Liver (tissue), 9 donors: ENCODE measurements around the gene ADAMTS3. TPM values are rescaled to one million over a fixed set of nuclear protein-coding genes. Genes with fewer than 3 reads are reported as not detected.
A peak's percentile ranks its signal among the peaks of the same experiment; 100 is the strongest.

Experiments
- DNase-seq: peaks from one replicate; pipeline ENCODE4 v3.0.0-alpha.2; 2017; ENCODE audit warnings: low spot score
- H3K27ac ChIP-seq, 2 donors: one replicate each; pipeline ENCODE4 v1.7.0; 2013; ENCODE audit warnings: inconsistent platforms in 2 of 2, low read length in 2 of 2, control low read depth in 1 of 2, low read depth in 1 of 2, mild to moderate bottlenecking in 1 of 2
- H3K27me3 ChIP-seq, 4 donors: one replicate each; pipeline versions ENCODE4 v1.6.1 to v1.7.0; 2013; ENCODE audit warnings: low read length in 3 of 4, inconsistent platforms in 1 of 4, mild to moderate bottlenecking in 1 of 4, moderate library complexity in 1 of 4; ENCODE audit not compliant: control insufficient read depth in 4 of 4, insufficient read depth in 4 of 4
- H3K36me3 ChIP-seq, 4 donors: one replicate each; pipeline versions ENCODE4 v1.6.1 to v1.7.0; 2013; ENCODE audit warnings: low read length in 3 of 4, mild to moderate bottlenecking in 3 of 4, low read depth in 1 of 4, moderate library complexity in 1 of 4; ENCODE audit not compliant: control insufficient read depth in 4 of 4, insufficient read depth in 3 of 4
- H3K4me1 ChIP-seq, 4 donors: one replicate each; pipeline versions ENCODE4 v1.6.1 to v1.7.0; 2013; ENCODE audit warnings: low read length in 3 of 4, mild to moderate bottlenecking in 3 of 4, moderate library complexity in 1 of 4; ENCODE audit not compliant: control insufficient read depth in 4 of 4, insufficient read depth in 4 of 4
- H3K4me3 ChIP-seq, 3 donors: one replicate each; pipeline versions ENCODE4 v1.6.1 to v1.7.0; 2013; ENCODE audit warnings: low read length in 3 of 3, control low read depth in 1 of 3, low read depth in 1 of 3, mild to moderate bottlenecking in 1 of 3
- H3K9ac ChIP-seq, 2 donors: one replicate each; pipeline ENCODE4 v1.7.0; 2013; ENCODE audit warnings: low read length in 2 of 2, mild to moderate bottlenecking in 2 of 2, moderate library complexity in 2 of 2, control low read depth in 1 of 2, low read depth in 1 of 2
- H3K9me3 ChIP-seq, 4 donors: one replicate each; pipeline versions ENCODE4 v1.6.1 to v1.7.0; 2013; ENCODE audit warnings: low read length in 3 of 4; ENCODE audit not compliant: control insufficient read depth in 4 of 4
- GABPA ChIP-seq, 2 donors: IDR thresholded peaks in 1 of 2; conservative IDR thresholded peaks in 1 of 2; 2 replicates each; pipeline ENCODE4 v1.6.1; 2016; ENCODE audit warnings: antibody characterized with exemption in 2 of 2, mild to moderate bottlenecking in 1 of 2, moderate library complexity in 1 of 2
- JUND ChIP-seq, 2 donors: IDR thresholded peaks; 2 replicates each; pipeline ENCODE4 v1.6.1; 2016; ENCODE audit warnings: antibody characterized with exemption in 2 of 2
- NR2F2 ChIP-seq: IDR thresholded peaks from 2 replicates; pipeline ENCODE4 v1.6.1; 2016; ENCODE audit warnings: antibody characterized with exemption
- RAD21 ChIP-seq, 2 donors: IDR thresholded peaks; 2 replicates each; pipeline ENCODE4 v1.6.1; 2016; ENCODE audit warnings: antibody characterized with exemption in 2 of 2, mild to moderate bottlenecking in 2 of 2
- SP1 ChIP-seq: IDR thresholded peaks from 2 replicates; pipeline ENCODE4 v1.6.1; 2018; ENCODE audit warnings: antibody characterized with exemption, mild to moderate bottlenecking
- ZBTB33 ChIP-seq: IDR thresholded peaks from 2 replicates; pipeline ENCODE4 v1.6.1; 2016; ENCODE audit warnings: antibody characterized with exemption
- WGBS: extraction: QIAGEN DNeasy Blood & Tissue Kit; methylation state at CpG from one replicate; pipeline ENCODE4 v1.1.7; 2013; 5-methylcytosine and 5-hydroxymethylcytosine counted together
- polyA plus RNA-seq, 2 donors: library from polyadenylated mRNA; stranded (reverse) in 1 of 2; unstranded in 1 of 2; fragments of 200-250 nt in 1 of 2; fragments of >200 nt in 1 of 2; fragmentation: Nextera tagmentation in 1 of 2; extraction: Ambion mirVana in 1 of 2; gene quantifications; one replicate each; pipeline versions ENCODE4 v1.2.1 to v1.2.3, GENCODE V29; 2013 to 2015
- total RNA-seq, 2 donors: library from RNA; depleted of rRNA; stranded (reverse); fragments of >200 nt; gene quantifications; one replicate each; pipeline ENCODE4 v1.2.3, GENCODE V29; 2014
- TF ChIP-seq, protein P1 (sequence below): IDR thresholded peaks from 2 replicates; pipeline ENCODE4 v1.6.1; 2016; ENCODE audit warnings: antibody characterized with exemption, mild to moderate bottlenecking
- donor health status: healthy.
- donor health status: healthy.
- donor health status: healthy.
- donor health status: healthy.
- donor health status: healthy.

The ADAMTS3 gene
- total and polyA plus RNA-seq, 4 donors: 0.12 to 1.9 (median 0.25) TPM; not detected in 1

- Histone ChIP-seq H3K36me3 (no peaks in the 10 kb centered on the region), H3K27me3 (peaks cover 0 to 3% (median 0%) of the 10 kb centered on the region in 4 donors), H3K27ac (no peak overlapping the region), H3K9ac (no peak overlapping the region), H3K4me1 (no peaks in the 10 kb centered on the region), H3K4me3 (no peak overlapping the region), H3K9me3 (no peaks in the 10 kb centered on the region)
- TF ChIP-seq JUND (IDR thresholded peaks at IDR 0.05) (no peak), RAD21 (IDR thresholded peaks at IDR 0.05) (peak; percentile 42 to 64)
- no peak for DNase-seq
- WGBS: 74% methylated on average over 1 of the region's 1 CpG
These were observed 282.8 kb downstream of the ADAMTS3 start for GRCh38 chr4:72286185-72286584.

- H3K27ac ChIP-seq: no peak overlapping the region
- no peaks in the 10 kb centered on the region for H3K36me3 ChIP-seq
- no peak overlapping the region for H3K9ac ChIP-seq
- WGBS: 91% methylated on average over 3 of the region's 3 CpGs
- H3K9me3 ChIP-seq: no peaks in the 10 kb centered on the region
- DNase-seq: no peak
- H3K4me1 ChIP-seq: no peaks in the 10 kb centered on the region
- H3K27me3 ChIP-seq: peaks cover 0 to 3% (median 0%) of the 10 kb centered on the region in 4 donors
- TF ChIP-seq NR2F2 (no peak), GABPA (IDR thresholded peaks at IDR 0.05 in 1 of 2, conservative IDR thresholded peaks at IDR 0.05 in 1 of 2) (no peak), JUND (IDR thresholded peaks at IDR 0.05) (no peak), SP1 (no peak), ZBTB33 (no peak)
- TF ChIP-seq, protein P1, sequence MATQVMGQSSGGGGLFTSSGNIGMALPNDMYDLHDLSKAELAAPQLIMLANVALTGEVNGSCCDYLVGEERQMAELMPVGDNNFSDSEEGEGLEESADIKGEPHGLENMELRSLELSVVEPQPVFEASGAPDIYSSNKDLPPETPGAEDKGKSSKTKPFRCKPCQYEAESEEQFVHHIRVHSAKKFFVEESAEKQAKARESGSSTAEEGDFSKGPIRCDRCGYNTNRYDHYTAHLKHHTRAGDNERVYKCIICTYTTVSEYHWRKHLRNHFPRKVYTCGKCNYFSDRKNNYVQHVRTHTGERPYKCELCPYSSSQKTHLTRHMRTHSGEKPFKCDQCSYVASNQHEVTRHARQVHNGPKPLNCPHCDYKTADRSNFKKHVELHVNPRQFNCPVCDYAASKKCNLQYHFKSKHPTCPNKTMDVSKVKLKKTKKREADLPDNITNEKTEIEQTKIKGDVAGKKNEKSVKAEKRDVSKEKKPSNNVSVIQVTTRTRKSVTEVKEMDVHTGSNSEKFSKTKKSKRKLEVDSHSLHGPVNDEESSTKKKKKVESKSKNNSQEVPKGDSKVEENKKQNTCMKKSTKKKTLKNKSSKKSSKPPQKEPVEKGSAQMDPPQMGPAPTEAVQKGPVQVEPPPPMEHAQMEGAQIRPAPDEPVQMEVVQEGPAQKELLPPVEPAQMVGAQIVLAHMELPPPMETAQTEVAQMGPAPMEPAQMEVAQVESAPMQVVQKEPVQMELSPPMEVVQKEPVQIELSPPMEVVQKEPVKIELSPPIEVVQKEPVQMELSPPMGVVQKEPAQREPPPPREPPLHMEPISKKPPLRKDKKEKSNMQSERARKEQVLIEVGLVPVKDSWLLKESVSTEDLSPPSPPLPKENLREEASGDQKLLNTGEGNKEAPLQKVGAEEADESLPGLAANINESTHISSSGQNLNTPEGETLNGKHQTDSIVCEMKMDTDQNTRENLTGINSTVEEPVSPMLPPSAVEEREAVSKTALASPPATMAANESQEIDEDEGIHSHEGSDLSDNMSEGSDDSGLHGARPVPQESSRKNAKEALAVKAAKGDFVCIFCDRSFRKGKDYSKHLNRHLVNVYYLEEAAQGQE: no peak
- H3K4me3 ChIP-seq: no peak overlapping the region
These were observed 285.7 kb downstream of the ADAMTS3 start for GRCh38 chr4:72283357-72283756.

DNA sequence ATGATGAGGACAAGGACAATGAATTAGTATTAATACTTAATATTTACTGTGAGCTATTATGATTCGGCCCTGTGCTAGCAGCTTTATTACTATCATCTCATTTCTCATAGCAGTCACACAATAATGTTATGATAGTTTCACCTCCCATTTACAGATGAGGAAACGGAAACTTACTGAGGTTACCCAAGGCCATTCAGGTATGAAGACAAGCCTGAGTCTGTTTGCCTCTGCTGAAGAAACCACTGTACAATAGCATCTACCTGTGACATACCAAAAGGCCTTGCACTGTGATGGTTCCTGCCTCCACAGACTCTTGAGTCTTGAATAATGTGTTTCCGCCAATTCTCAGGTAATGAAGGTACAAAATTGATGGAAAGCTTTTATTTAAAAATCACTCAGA is 288.8 kb downstream of the ADAMTS3 start:
- Histone ChIP-seq H3K27me3 (peaks cover 0 to 3% (median 0%) of the 10 kb centered on the region in 4 donors), H3K27ac (no peak overlapping the region), H3K4me1 (no peaks in the 10 kb centered on the region), H3K9ac (no peak overlapping the region), H3K4me3 (no peak overlapping the region), H3K36me3 (no peaks in the 10 kb centered on the region), H3K9me3 (no peaks in the 10 kb centered on the region)
- no peak for TF ChIP-seq ZBTB33
- DNase-seq: no peak
- WGBS: 94% methylated on average over 3 of the region's 3 CpGs
